Transverse colon (tissue), 4 donors: ENCODE measurements around the gene RETSAT.

Experiments
- CTCF ChIP-seq, 5 experiments: fragments of 200-600 bp in 3 of 5; fragments of 450-650 bp in 2 of 5; sonication (generic) in 3 of 5; IDR thresholded peaks; 1 replicate in 2 of 5; 2 replicates in 3 of 5; pipeline ENCODE4 v1.5.1; 2016 to 2017; ENCODE audit warnings: antibody characterized with exemption in 5 of 5, inconsistent platforms in 3 of 5, mild to moderate bottlenecking in 2 of 5, moderate library complexity in 1 of 5
- EP300 ChIP-seq: sonication (generic); formaldehyde crosslinking; IDR thresholded peaks from one replicate; pipeline ENCODE4 v1.6.1; 2017; ENCODE audit warnings: antibody characterized with exemption, low read depth
- POLR2A ChIP-seq: fragments of 450-650 bp; IDR thresholded peaks from one replicate; pipeline ENCODE4 v1.6.1; 2016; ENCODE audit warnings: antibody characterized with exemption, mild to moderate bottlenecking, moderate library complexity
- POLR2AphosphoS5 ChIP-seq, 3 donors: sonication (generic); formaldehyde crosslinking; IDR thresholded peaks; one replicate each; pipeline ENCODE4 v1.6.1; 2016; ENCODE audit warnings: antibody characterized with exemption in 3 of 3

GRCh38 chr2:85303780-85304531 lies 50.4 kb downstream of the RETSAT start:
- no peak for TF ChIP-seq CTCF (IDR thresholded peaks at IDR 0.05)
- no peak for TF ChIP-seq POLR2A
- TF ChIP-seq EP300, result no peak
- TF ChIP-seq POLR2AphosphoS5 (IDR thresholded peaks at IDR 0.05), result no peak
